ENCODE measurements around the gene BCAS3.
"Not testable (repeated sequence)": the region's sequence is repeated elsewhere in the genome, so short reads cannot be mapped to it uniquely, and the experiment has no call there.

The BCAS3 gene

GRCh38 chr17:60851181-60851580 lies 173.5 kb downstream of the BCAS3 start:
- no peak for DNase-seq (ENCODE audit: low read depth)
- in situ Hi-C loops (cut with HindIII; ENCODE audit: low sequenced_read_pairs) = no loop called here
- TF ChIP-seq CTCF (IDR thresholded peaks at IDR 0.05; ENCODE audit: low read depth, low read length, missing control alignments) = no peak
- H3K4me3 ChIP-seq (ENCODE audit: low read depth, low read length) = no peak overlapping the region

- in situ Hi-C loops (cut with HindIII; ENCODE audit: low sequenced_read_pairs) = no loop called here
- DNase-seq (ENCODE audit: low read depth) = no peak
- TF ChIP-seq CTCF (IDR thresholded peaks at IDR 0.05; ENCODE audit: low read depth, low read length, missing control alignments) = no peak
- no peak overlapping the region for H3K4me3 ChIP-seq (ENCODE audit: low read depth, low read length)
Observed at GRCh38 chr17:60857556-60858080, 180.0 kb downstream of the BCAS3 start.

GRCh38 chr17:60862482-60862881 lies 184.8 kb downstream of the BCAS3 start:
- DNase-seq (ENCODE audit: low read depth) = no peak
- H3K4me3 ChIP-seq (ENCODE audit: low read depth, low read length) = no peak overlapping the region
- TF ChIP-seq CTCF (IDR thresholded peaks at IDR 0.05; ENCODE audit: low read depth, low read length, missing control alignments) = no peak
- in situ Hi-C loops (cut with HindIII; ENCODE audit: low sequenced_read_pairs) = no loop called here

- H3K4me3 ChIP-seq (ENCODE audit: low read depth, low read length) = no peak overlapping the region
- no peak for TF ChIP-seq CTCF (IDR thresholded peaks at IDR 0.05; ENCODE audit: low read depth, low read length, missing control alignments)
- no peak for DNase-seq (ENCODE audit: low read depth)
- in situ Hi-C loops (cut with HindIII; ENCODE audit: low sequenced_read_pairs) = no loop called here
Observed at GRCh38 chr17:60863892-60864707, 186.4 kb downstream of the BCAS3 start.

GRCh38 chr17:60864708-60865005 lies 187.0 kb downstream of the BCAS3 start:
- no peak for DNase-seq (ENCODE audit: low read depth)
- in situ Hi-C loops (cut with HindIII; ENCODE audit: low sequenced_read_pairs) = no loop called here
- H3K4me3 ChIP-seq (ENCODE audit: low read depth, low read length) = no peak overlapping the region
- no peak for TF ChIP-seq CTCF (IDR thresholded peaks at IDR 0.05; ENCODE audit: low read depth, low read length, missing control alignments)

GRCh38 chr17:60874772-60875171 lies 197.1 kb downstream of the BCAS3 start:
- no peak overlapping the region for H3K4me3 ChIP-seq (ENCODE audit: low read depth, low read length)
- in situ Hi-C loops (cut with HindIII; ENCODE audit: low sequenced_read_pairs) = no loop called here
- no peak for DNase-seq (ENCODE audit: low read depth)
- no peak for TF ChIP-seq CTCF (IDR thresholded peaks at IDR 0.05; ENCODE audit: low read depth, low read length, missing control alignments)

GRCh38 chr17:60886731-60887613 lies 209.3 kb downstream of the BCAS3 start:
- in situ Hi-C loops (cut with HindIII; ENCODE audit: low sequenced_read_pairs); DNase-seq (ENCODE audit: low read depth); H3K4me3 ChIP-seq (ENCODE audit: low read depth, low read length): not testable (repeated sequence)

Measured in astrocyte of the cerebellum (primary cell).